ENCODE measurements around the gene DAB2IP.

GRCh38 chr9:121771418-121771817, 120.0 kb downstream of the DAB2IP start:
- TF ChIP-seq CTCF (IDR thresholded peaks at IDR 0.05) (no peak), POLR2AphosphoS5 (IDR thresholded peaks at IDR 0.05) (no peak), EP300 (IDR thresholded peaks at IDR 0.05) (no peak)

All from stomach (tissue), 4 donors.